Activated CD8-positive, alpha-beta memory T cell treated with anti-CD3 and anti-CD28 coated beads for 36 hours (primary cell): ENCODE measurements around the gene PRMT1. TPM values are rescaled to one million over a fixed set of nuclear protein-coding genes. Genes with fewer than 3 reads are reported as not detected.

Experiments
- total RNA-seq, 2 experiments: library from RNA; stranded (reverse); gene quantifications; one replicate each; pipeline ENCODE4 v1.2.3, GENCODE V29; 2021

The PRMT1 gene
- total RNA-seq, 2 experiments from 2014 or later: 538 to 559 TPM

Other genes starting within 250 kb of the PRMT1 start
- gene SLC17A7, start 235.7 kb upstream of the PRMT1 start, total RNA-seq: not detected
- gene PIH1D1, start 225.5 kb upstream of the PRMT1 start, total RNA-seq: 100 to 1,000 TPM; 152 to 154 TPM
- gene ALDH16A1, start 224.0 kb upstream of the PRMT1 start, total RNA-seq: 10 to 100 TPM; 38.4 to 38.5 TPM
- 10 to 100 TPM; 52.2 to 55.1 TPM for gene FLT3LG, start 203.1 kb upstream of the PRMT1 start, total RNA-seq
- gene RPL13A, start 189.7 kb upstream of the PRMT1 start, total RNA-seq: 1,000 to 10,000 TPM; 3,587 to 3,700 TPM
- gene RPS11, start 180.8 kb upstream of the PRMT1 start, total RNA-seq: 1,000 to 10,000 TPM; 2,789 to 2,826 TPM
- gene FCGRT, start 164.6 kb upstream of the PRMT1 start, total RNA-seq: 10 to 100 TPM; 10.3 to 12.4 TPM
- 1 to 10 TPM; 2.6 to 2.8 TPM for gene RCN3, start 149.3 kb upstream of the PRMT1 start, total RNA-seq
- gene NOSIP, start 96.7 kb upstream of the PRMT1 start, total RNA-seq: 10 to 100 TPM; 59.7 to 60.2 TPM
- gene PRRG2, start 96.0 kb upstream of the PRMT1 start, total RNA-seq: 1 to 10 TPM; 1.1 to 1.4 TPM
- gene PRR12, start 86.1 kb upstream of the PRMT1 start, total RNA-seq: 10 to 100 TPM; 22.0 to 22.3 TPM
- 1 to 10 TPM; 5.0 to 5.4 TPM for gene RRAS, start 37.1 kb upstream of the PRMT1 start, total RNA-seq
- 10 to 100 TPM; 71.7 to 76.5 TPM for gene SCAF1, start 35.1 kb upstream of the PRMT1 start, total RNA-seq
- 100 to 1,000 TPM; 120 to 122 TPM for gene IRF3, start 11.4 kb upstream of the PRMT1 start, total RNA-seq
- gene BCL2L12, start 11.3 kb upstream of the PRMT1 start, total RNA-seq: 10 to 100 TPM; 72.3 to 73.6 TPM
- gene ADM5, start 12.3 kb downstream of the PRMT1 start, total RNA-seq: 1 to 10 TPM; 7.3 TPM
- gene CPT1C, start 13.8 kb downstream of the PRMT1 start, total RNA-seq: under 1 TPM; 0.32 to 0.61 TPM
- under 1 TPM; 0.34 to 0.70 TPM for gene TSKS, start 86.0 kb downstream of the PRMT1 start, total RNA-seq
- gene AP2A1, start 89.7 kb downstream of the PRMT1 start, total RNA-seq: 10 to 100 TPM; 90.3 to 91.8 TPM
- 10 to 100 TPM; 32.6 to 33.4 TPM for gene FUZ, start 136.0 kb downstream of the PRMT1 start, total RNA-seq
- 10 to 100 TPM; 44.8 to 48.2 TPM for gene MED25, start 141.0 kb downstream of the PRMT1 start, total RNA-seq
- 10 to 100 TPM; 90.2 to 90.9 TPM for gene PTOV1, start 173.9 kb downstream of the PRMT1 start, total RNA-seq
- gene PNKP, start 190.3 kb downstream of the PRMT1 start, total RNA-seq: 10 to 100 TPM; 86.7 to 93.1 TPM
- gene AKT1S1, start 200.1 kb downstream of the PRMT1 start, total RNA-seq: 10 to 100 TPM; 31.7 TPM
- 10 to 100 TPM; 26.3 to 27.4 TPM for gene TBC1D17, start 200.4 kb downstream of the PRMT1 start, total RNA-seq
- 10 to 100 TPM; 28.9 to 30.8 TPM for gene IL4I1, start 219.6 kb downstream of the PRMT1 start, total RNA-seq